ENCODE results near the gene ERAL1.

The ERAL1 gene

GRCh38 chr17:28906706-28907438, 52.1 kb downstream of the ERAL1 start:
- no peak for TF ChIP-seq CTCF (conservative IDR thresholded peaks at IDR 0.05; ENCODE audit: low read length)
- no peak overlapping the region for H3K4me3 ChIP-seq (ENCODE audit: low read length)
- DNase-seq (ENCODE audit: low read depth), result no peak

- no peak overlapping the region for H3K4me3 ChIP-seq (ENCODE audit: low read length)
- no peak for TF ChIP-seq CTCF (conservative IDR thresholded peaks at IDR 0.05; ENCODE audit: low read length)
- DNase-seq (ENCODE audit: low read depth), result peak; percentile 35
Measured at GRCh38 chr17:28907709-28908475, 53.1 kb downstream of the ERAL1 start.

GRCh38 chr17:28908640-28909167, 53.9 kb downstream of the ERAL1 start:
- TF ChIP-seq CTCF (conservative IDR thresholded peaks at IDR 0.05; ENCODE audit: low read length), result no peak
- peak; percentile 68 for DNase-seq (ENCODE audit: low read depth)
- H3K4me3 ChIP-seq (ENCODE audit: low read length), result no peak overlapping the region

GRCh38 chr17:28910534-28910933, 55.7 kb downstream of the ERAL1 start:
- no peak for TF ChIP-seq CTCF (conservative IDR thresholded peaks at IDR 0.05; ENCODE audit: low read length)
- DNase-seq (ENCODE audit: low read depth), result no peak
- no peak overlapping the region for H3K4me3 ChIP-seq (ENCODE audit: low read length)

All from AG10803 (cell line).